Lower lobe of right lung (tissue), 2 donors: ENCODE measurements around the gene PPP1R12B. TPM values are rescaled to one million over a fixed set of nuclear protein-coding genes. Genes with fewer than 3 reads are reported as not detected.
"Not testable (repeated sequence)": the region's sequence is repeated elsewhere in the genome, so short reads cannot be mapped to it uniquely, and the experiment has no call there.

ENCODE experiments used
- ATAC-seq, 2 donors: fragments of 200-7000 bp; cut with Tn5 transposase; one replicate each; pipeline ENCODE4 v1.9.1; 2020 to 2022; ENCODE audit warnings: mild to moderate bottlenecking in 2 of 2, moderate library complexity in 2 of 2
- DNase-seq: peaks from one replicate; pipeline ENCODE4 v3.0.0-alpha.2; 2020
- H3K27ac ChIP-seq: fragments of 200-600 bp; one replicate; pipeline ENCODE4 v1.8.0; 2022
- H3K27me3 ChIP-seq: fragments of 200-600 bp; one replicate; pipeline ENCODE4 v1.8.0; 2022; ENCODE audit warnings: low read depth
- H3K36me3 ChIP-seq: fragments of 200-600 bp; one replicate; pipeline ENCODE4 v1.8.0; 2022; ENCODE audit warnings: mild to moderate bottlenecking
- H3K4me1 ChIP-seq: fragments of 200-600 bp; one replicate; pipeline ENCODE4 v1.8.0; 2022
- H3K4me3 ChIP-seq: fragments of 200-600 bp; one replicate; pipeline ENCODE4 v1.8.0; 2022; ENCODE audit warnings: mild to moderate bottlenecking
- H3K9me3 ChIP-seq: fragments of 200-600 bp; one replicate; pipeline ENCODE4 v1.8.0; 2022
- CTCF ChIP-seq: fragments of 200-600 bp; IDR thresholded peaks from one replicate; pipeline ENCODE4 v1.8.0; 2022; ENCODE audit warnings: antibody characterized with exemption, mild to moderate bottlenecking
- intact Hi-C: fragments of 100-400 bp; cut with DNase I; formaldehyde crosslinking; loops from one replicate; pipeline ENCODE4 v1.11.0; 2022
- total RNA-seq: library from RNA; stranded (reverse); fragmentation: NEBNext Ultra II Directional; extraction: Animal tissue kit (Norgen Biotek cat#: 25700); gene quantifications from one replicate; pipeline ENCODE4 v1.2.1, GENCODE V29; 2021
- donor health status: DM: no; HTN: yes; CAD: no; lungs with severe emphysema.

The PPP1R12B gene
- total RNA-seq, 1 donor from 2014 or later: 41.4 TPM

DNA sequence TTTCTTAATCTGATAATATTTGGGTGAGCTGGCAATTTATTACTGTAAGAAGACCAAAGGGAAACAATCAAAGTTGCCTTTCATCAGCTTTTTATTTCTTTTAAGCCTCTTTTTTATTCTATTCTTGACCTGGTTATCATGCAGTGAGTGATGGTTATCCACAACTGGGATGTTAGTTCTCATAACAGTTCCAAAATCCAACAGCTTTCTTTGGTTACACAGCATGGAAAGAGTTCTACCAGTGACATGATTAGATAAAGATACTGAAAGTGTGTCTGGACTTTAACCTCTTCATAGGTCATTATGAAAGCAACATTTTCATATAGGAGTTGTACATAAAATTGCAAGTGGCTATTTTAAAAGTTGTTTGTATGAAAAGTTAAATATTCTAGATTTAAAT is 198.7 kb downstream of the PPP1R12B start:
- Histone ChIP-seq H3K36me3 (no peaks in the 10 kb centered on the region), H3K9me3 (no peaks in the 10 kb centered on the region), H3K27me3 (no peaks in the 10 kb centered on the region), H3K4me3 (no peak overlapping the region), H3K27ac (no peak overlapping the region), H3K4me1 (no peaks in the 10 kb centered on the region)
- DNase-seq (no peak), ATAC-seq (no peak)
- intact Hi-C loops: no loop called here
- TF ChIP-seq CTCF: no peak

DNA sequence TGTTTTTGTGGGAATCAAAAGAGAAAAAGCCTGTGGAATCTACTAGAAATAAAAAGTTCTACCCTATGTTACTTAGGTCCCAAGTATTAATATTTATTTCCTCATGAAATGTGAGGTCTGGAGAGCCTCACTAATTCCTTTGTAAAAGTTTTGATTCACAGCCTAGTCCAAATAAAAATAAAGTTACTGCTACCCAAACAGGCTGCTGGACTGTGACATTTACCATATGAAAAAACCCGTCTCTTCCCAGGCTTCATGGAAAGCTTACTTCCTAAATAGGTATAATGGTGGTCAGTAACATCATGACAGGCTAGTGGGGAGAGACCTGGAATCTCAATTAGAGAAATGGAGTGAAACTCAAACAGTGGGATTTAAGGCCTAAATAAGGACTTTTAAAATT is 201.6 kb downstream of the PPP1R12B start:
- H3K9me3 ChIP-seq, H3K4me3 ChIP-seq, DNase-seq, ATAC-seq, H3K27ac ChIP-seq, H3K36me3 ChIP-seq, H3K27me3 ChIP-seq, intact Hi-C loops: not testable (repeated sequence)
- H3K4me1 ChIP-seq: peaks cover 16% of the 10 kb centered on the region

- intact Hi-C loops: no loop called here
- DNase-seq: no peak
- H3K9me3 ChIP-seq: no peaks in the 10 kb centered on the region
- H3K27me3 ChIP-seq: no peaks in the 10 kb centered on the region
- no peak overlapping the region for H3K27ac ChIP-seq
- no peaks in the 10 kb centered on the region for H3K36me3 ChIP-seq
- peaks cover 16% of the 10 kb centered on the region for H3K4me1 ChIP-seq
- ATAC-seq: no peak
- H3K4me3 ChIP-seq: no peak overlapping the region
- no peak for TF ChIP-seq CTCF
These were observed 203.2 kb downstream of the PPP1R12B start for GRCh38 chr1:202551683-202552082.

DNA sequence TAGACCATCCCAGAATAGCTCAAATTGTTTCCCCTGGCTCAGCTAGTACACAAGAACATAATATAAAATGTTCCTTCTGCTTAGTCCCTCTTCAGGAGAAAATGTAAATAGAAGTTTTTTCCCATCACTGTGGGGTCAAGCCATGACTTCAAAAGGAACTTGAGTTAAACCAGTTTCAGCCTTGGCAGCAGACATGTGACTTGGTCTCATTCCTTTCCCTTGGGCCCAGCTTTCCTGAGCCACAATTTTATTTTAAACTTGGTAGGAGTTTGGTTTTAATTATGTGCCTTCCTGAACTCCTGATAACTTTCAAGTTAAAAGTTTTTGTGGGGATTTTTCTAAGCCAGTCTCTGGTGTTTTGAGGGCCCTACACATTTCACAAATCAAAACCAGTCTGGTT is 204.1 kb downstream of the PPP1R12B start:
- H3K9me3 ChIP-seq, ATAC-seq: not testable (repeated sequence)

GRCh38 chr1:202553078-202553477 is 204.6 kb downstream of the PPP1R12B start:
- H3K27ac ChIP-seq: peak overlapping the region; percentile 27
- H3K27me3 ChIP-seq, H3K4me3 ChIP-seq, H3K9me3 ChIP-seq, H3K36me3 ChIP-seq, intact Hi-C loops, ATAC-seq, DNase-seq: not testable (repeated sequence)
- H3K4me1 ChIP-seq: peaks cover 16% of the 10 kb centered on the region

More for the DNA sequence above, 204.1 kb downstream of the PPP1R12B start:
- H3K36me3 ChIP-seq, H3K4me3 ChIP-seq, H3K27me3 ChIP-seq, DNase-seq, intact Hi-C loops: not testable (repeated sequence)
- peak overlapping the region; percentile 27 for H3K27ac ChIP-seq
- peaks cover 16% of the 10 kb centered on the region for H3K4me1 ChIP-seq

GRCh38 chr1:202553560-202554038 is 205.1 kb downstream of the PPP1R12B start:
- TF ChIP-seq CTCF: no peak
- no peak overlapping the region for H3K27ac ChIP-seq
- no peaks in the 10 kb centered on the region for H3K9me3 ChIP-seq
- peak; percentile 69 to 79 for ATAC-seq
- no peaks in the 10 kb centered on the region for H3K36me3 ChIP-seq
- no peaks in the 10 kb centered on the region for H3K27me3 ChIP-seq
- H3K4me3 ChIP-seq: no peak overlapping the region
- no peak for DNase-seq
- intact Hi-C loops: no loop called here
- peaks cover 16% of the 10 kb centered on the region for H3K4me1 ChIP-seq

DNA sequence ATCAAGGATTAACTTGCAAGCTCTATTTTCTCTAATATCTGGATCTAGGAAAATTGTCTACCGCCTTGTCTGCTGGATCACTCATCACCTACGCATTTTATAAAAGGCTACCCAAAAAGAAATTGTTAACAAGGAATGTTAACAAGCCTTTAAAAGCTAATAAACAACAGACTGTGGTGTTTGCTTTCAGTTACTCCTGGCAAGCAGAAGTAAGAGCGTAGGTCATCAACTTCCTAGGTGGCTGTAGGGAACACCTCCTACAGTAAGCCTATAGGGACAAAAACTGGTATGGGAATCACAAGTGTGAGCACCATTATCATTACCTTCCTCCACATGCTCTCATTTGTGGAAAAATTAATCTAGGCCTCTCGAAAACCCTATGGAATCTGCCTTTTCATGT is 206.1 kb downstream of the PPP1R12B start:
- DNase-seq, H3K4me3 ChIP-seq, H3K27me3 ChIP-seq, H3K9me3 ChIP-seq, H3K36me3 ChIP-seq, H3K27ac ChIP-seq, intact Hi-C loops: not testable (repeated sequence)
- peaks cover 16% of the 10 kb centered on the region for H3K4me1 ChIP-seq
- peak in 1 of 2 donors; percentile 43 for ATAC-seq

DNA sequence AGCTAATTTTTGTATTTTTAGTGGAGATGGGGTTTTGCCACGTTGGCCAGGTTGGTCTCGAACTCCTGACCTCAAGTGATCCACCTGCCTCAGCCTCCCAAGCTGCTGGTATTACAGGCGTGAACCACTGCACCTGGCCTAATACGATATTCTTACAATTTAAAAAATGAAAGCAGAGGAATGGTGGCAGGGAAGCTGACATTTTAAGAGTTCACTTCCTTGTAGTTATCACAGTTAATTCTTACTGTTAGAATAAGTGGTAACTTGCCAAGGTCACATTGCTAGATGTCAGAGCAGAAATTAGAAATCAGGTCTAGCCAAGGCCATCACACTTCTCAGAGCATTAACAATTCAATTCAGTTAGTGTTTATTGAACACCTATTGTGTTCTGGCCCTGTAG is 207.5 kb downstream of the PPP1R12B start:
- H3K4me1 ChIP-seq: peaks cover 16% of the 10 kb centered on the region
- H3K27ac ChIP-seq, intact Hi-C loops, DNase-seq, H3K36me3 ChIP-seq, ATAC-seq, H3K4me3 ChIP-seq, H3K9me3 ChIP-seq, H3K27me3 ChIP-seq: not testable (repeated sequence)

DNA sequence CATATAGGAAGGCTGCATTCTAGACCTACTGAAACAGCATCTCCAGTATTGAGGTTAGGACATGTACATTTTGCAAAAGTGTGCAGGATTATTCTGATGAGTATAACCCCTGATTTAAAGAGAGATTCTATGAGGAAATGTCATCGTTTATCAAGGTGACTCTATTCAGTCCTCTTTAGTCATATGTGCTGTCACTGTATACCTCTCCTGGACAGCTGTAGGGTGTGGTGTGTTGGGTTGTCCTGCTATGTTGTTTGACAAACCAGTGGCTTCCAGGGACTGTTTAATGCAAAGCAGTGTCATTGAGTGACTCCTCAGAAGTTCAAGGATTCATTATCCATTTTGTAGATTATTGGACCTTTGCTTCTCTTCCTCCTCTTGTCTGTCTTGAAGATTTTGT is 209.2 kb downstream of the PPP1R12B start:
- ATAC-seq, intact Hi-C loops, H3K4me3 ChIP-seq, DNase-seq, H3K9me3 ChIP-seq, H3K27me3 ChIP-seq, H3K36me3 ChIP-seq, H3K27ac ChIP-seq: not testable (repeated sequence)
- H3K4me1 ChIP-seq: peaks cover 23% of the 10 kb centered on the region
